ENCODE measurements around the gene RNF150.

DNA sequence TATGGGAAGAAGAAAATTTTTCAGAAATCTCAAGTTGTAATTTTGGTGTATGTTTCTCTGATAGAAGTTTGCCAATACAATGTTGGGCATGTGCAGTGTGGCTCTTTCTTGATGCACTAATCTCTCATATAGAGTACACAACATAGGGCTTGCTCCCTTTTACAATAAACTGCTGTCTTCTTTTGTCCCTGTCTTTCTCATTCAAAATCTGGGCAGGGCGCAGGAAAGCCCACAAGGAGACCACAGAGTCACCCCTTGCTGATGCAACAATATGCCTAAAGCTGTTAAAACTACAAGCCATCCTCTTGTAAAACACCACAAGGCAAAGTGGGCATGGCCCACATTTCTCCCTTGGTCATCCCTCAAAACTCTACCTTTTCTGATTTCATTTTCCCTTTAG is 313.7 kb downstream of the RNF150 start:
- TF ChIP-seq CTCF (IDR thresholded peaks at IDR 0.05) (no peak), POLR2A (IDR thresholded peaks at IDR 0.05) (no peak)

All from vagina (tissue), 2 donors.